Cardiac fibroblast (primary cell): ENCODE measurements around the gene SMPDL3B.
"Not testable (repeated sequence)": the region's sequence is repeated elsewhere in the genome, so short reads cannot be mapped to it uniquely, and the experiment has no call there.

Experiments
- DNase-seq, 2 donors: peaks; one replicate each; pipeline versions ENCODE4 v3.0.0 to v3.0.0-alpha.2; 2010; ENCODE audit warnings: low read depth in 2 of 2
- H3K4me3 ChIP-seq, 2 donors: replicated peaks in 1 of 2; 1 replicate in 1 of 2; 2 replicates in 1 of 2; pipeline ENCODE4 v1.5.1; 2011; ENCODE audit warnings: low read depth in 2 of 2, low read length in 2 of 2, mild to moderate bottlenecking in 2 of 2, moderate library complexity in 1 of 2
- TF ChIP-seq, protein P1 (sequence below): IDR thresholded peaks from one replicate; pipeline ENCODE4 v1.5.1; 2011; ENCODE audit warnings: low read depth, mild to moderate bottlenecking, low read length, inconsistent platforms

The SMPDL3B gene

DNA sequence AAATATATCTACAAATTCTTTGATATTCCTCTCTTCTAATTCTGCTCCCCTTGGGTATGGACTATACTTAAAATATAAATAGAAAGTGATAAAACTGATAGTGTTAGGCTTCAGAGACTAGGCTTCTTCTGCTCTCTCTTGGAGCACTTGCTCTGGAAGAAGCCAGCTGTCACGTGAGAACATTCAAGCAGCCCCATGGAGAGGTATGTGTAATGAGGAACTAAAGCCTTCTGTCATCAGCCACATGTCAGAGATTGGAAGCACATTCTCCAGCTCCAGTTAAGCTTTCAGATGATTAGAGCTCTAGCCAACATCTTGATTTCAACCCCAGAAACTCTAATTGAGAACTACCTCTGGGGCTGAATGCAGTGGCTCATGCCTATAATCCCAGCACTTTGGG lies 59.3 kb downstream of the SMPDL3B start:
- TF ChIP-seq, protein P1, sequence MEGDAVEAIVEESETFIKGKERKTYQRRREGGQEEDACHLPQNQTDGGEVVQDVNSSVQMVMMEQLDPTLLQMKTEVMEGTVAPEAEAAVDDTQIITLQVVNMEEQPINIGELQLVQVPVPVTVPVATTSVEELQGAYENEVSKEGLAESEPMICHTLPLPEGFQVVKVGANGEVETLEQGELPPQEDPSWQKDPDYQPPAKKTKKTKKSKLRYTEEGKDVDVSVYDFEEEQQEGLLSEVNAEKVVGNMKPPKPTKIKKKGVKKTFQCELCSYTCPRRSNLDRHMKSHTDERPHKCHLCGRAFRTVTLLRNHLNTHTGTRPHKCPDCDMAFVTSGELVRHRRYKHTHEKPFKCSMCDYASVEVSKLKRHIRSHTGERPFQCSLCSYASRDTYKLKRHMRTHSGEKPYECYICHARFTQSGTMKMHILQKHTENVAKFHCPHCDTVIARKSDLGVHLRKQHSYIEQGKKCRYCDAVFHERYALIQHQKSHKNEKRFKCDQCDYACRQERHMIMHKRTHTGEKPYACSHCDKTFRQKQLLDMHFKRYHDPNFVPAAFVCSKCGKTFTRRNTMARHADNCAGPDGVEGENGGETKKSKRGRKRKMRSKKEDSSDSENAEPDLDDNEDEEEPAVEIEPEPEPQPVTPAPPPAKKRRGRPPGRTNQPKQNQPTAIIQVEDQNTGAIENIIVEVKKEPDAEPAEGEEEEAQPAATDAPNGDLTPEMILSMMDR, result no peak
- H3K4me3 ChIP-seq, result no peak overlapping the region
- peak in 1 of 2 donors; percentile 40 for DNase-seq

DNA sequence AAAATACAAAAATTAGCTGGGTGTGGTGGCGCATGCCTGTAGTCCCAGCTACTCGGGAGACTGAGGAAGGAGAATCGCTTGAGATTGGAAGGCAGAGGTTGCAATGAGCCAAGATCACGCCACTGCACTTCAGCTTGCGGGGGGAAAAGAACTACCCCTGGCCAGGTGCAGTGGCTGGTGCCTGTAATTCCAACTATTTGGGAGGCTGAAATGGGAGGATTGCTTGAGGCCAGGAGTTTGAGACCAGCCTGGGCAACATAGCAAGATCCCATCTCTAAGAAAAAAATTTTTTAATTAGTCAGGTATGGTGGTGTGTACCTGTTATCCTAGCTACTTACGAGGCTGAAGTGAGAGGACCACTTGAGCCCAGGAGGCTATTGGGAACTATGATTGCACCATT lies 59.7 kb downstream of the SMPDL3B start:
- DNase-seq, H3K4me3 ChIP-seq: not testable (repeated sequence)

DNA sequence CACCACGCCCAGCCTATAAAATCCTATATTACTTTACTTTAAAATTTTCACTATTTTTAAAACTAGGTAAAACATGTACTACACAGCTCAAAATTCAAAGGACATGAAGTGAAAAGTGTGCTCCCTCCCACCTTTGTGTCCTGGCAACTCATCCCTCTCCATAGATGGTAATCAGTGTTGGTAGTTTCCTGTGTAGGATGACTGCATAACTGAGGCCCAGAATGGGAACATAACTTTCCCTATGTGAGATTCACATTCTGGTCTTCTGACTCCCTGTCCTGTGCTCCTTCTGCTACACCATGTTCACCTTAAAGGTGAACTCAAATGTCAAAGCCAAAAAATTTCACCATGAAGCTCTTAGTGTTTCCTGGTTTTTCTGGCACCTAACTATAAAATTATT lies 64.3 kb downstream of the SMPDL3B start:
- TF ChIP-seq, protein P1, result no peak
- DNase-seq, result peak in 1 of 2 donors; percentile 16
- no peak overlapping the region for H3K4me3 ChIP-seq

DNA sequence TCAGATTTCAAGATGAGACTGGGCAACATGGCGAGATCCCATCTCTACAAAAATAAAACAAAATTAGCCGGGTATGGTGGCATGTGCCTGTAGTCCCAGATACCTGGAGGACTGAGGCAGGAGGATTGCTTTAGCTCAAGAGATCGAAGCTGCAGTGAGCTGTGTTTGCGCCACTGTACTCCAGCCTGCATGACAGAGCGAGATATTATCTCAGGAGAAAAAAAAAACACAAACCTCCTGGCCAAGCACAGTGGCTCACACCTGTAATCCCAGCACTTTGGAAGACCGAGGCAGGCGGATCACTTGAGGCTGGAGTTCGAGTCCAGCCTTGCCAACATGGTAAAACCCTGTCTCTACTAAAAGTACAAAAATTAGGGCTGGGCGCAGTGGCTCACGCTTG lies 67.8 kb downstream of the SMPDL3B start:
- TF ChIP-seq, protein P1, result no peak
- H3K4me3 ChIP-seq, result no peak overlapping the region
- no peak for DNase-seq

DNA sequence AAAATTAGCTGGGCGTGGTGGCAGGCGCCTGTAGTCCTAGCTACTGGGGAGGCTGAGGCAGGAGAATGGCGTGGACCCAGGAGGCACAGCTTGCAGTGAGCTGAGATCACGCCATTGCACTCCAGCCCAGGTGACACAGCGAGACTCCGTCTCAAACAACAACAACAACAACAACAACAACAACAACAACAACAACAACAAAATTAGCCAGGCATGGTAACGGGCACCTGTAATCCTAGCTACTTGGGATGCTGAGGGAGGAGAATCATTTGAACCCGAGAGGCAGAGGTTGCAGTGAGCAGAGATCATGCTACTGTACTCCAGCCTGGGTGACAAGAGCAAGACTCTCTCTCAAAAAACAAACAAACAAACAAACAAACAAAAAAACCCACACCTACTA lies 68.3 kb downstream of the SMPDL3B start:
- not testable (repeated sequence) for DNase-seq, H3K4me3 ChIP-seq
